ENCODE data around the gene EIPR1. TPM values are rescaled to one million over a fixed set of nuclear protein-coding genes. Genes with fewer than 3 reads are reported as not detected.
"Not testable (repeated sequence)": the region's sequence is repeated elsewhere in the genome, so short reads cannot be mapped to it uniquely, and the experiment has no call there.

Gene EIPR1
- total RNA-seq, 1 donor from 2014 or later, result 27.9 TPM

DNA sequence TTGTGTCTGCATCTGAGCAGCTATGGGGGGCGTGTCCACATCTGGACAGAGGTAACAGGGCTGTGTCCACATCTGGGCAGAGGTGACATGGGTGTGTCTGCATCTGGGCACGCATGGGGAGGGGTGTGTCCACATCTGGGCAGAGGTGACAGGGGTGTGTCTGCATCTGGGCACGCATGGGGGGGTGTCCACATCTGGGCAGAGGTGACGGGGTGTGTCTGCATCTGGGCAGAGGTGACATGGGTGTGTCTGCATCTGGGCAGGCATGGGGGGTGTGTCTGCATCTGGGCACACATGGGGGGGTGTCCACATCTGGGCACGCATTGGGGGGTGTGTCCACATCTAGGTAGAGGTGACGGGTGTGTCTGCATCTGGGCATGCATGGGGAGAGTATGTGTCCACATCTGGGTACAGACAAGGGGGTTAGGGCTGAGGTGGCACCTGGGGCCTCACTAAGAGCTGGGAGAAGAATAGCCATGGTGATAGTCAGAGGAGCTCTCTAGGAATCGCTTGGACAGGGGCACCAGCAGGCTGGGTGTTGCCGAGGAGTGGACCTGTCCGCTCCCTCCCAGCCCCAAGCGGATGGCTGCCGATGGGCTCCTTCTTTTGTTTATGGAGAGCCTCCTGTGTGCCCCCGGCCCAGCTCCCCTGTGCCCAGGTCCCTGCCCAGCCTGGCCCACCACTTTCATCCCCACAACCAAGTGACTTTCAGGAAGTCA lies 177.8 kb downstream of the EIPR1 start:
- no peak overlapping the region for H3K27ac Mint-ChIP-seq
- no peak for DNase-seq (ENCODE audit: low spot score in 2 of 2, unreplicated experiment in 2 of 2)
- no peak overlapping the region for H3K4me3 Mint-ChIP-seq
- H3K9me3 Mint-ChIP-seq, result no peaks in the 10 kb centered on the region
- H3K4me1 Mint-ChIP-seq, result no peaks in the 10 kb centered on the region
- no peaks in the 10 kb centered on the region for H3K27me3 Mint-ChIP-seq (ENCODE audit: low read depth)
- peaks cover 4% of the 10 kb centered on the region for H3K36me3 Mint-ChIP-seq
- TF ChIP-seq, protein P1, sequence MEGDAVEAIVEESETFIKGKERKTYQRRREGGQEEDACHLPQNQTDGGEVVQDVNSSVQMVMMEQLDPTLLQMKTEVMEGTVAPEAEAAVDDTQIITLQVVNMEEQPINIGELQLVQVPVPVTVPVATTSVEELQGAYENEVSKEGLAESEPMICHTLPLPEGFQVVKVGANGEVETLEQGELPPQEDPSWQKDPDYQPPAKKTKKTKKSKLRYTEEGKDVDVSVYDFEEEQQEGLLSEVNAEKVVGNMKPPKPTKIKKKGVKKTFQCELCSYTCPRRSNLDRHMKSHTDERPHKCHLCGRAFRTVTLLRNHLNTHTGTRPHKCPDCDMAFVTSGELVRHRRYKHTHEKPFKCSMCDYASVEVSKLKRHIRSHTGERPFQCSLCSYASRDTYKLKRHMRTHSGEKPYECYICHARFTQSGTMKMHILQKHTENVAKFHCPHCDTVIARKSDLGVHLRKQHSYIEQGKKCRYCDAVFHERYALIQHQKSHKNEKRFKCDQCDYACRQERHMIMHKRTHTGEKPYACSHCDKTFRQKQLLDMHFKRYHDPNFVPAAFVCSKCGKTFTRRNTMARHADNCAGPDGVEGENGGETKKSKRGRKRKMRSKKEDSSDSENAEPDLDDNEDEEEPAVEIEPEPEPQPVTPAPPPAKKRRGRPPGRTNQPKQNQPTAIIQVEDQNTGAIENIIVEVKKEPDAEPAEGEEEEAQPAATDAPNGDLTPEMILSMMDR (IDR thresholded peaks at IDR 0.05; ENCODE audit: unreplicated experiment), result no peak

DNA sequence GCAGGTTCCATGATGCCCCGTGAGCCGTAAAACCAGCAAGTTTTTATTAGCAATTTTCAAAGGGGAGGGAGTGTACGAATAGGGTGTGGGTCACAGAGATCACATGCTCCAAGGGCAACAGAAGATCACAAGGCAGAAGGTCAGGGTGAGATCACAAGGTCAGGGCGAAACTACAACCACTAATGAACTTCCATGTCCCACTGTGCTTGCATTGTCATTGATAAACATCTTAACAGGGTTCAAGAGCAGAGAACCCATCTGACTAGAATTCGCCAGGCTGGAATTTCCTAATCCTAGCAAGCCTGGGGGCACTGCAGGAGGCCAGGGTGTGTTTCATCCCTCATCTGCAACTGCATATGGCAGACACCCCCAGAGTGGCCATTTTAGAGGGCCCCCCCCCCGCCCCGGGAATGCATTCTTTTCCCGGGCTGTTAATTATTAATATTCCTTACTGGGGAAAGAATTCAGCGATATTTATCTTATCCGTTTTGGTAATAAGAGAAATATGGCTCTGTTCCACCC lies 178.9 kb downstream of the EIPR1 start:
- not testable (repeated sequence) for H3K4me3 Mint-ChIP-seq; H3K27me3 Mint-ChIP-seq (ENCODE audit: low read depth); DNase-seq (ENCODE audit: low spot score in 2 of 2, unreplicated experiment in 2 of 2); H3K9me3 Mint-ChIP-seq; H3K27ac Mint-ChIP-seq; H3K4me1 Mint-ChIP-seq; H3K36me3 Mint-ChIP-seq

DNA sequence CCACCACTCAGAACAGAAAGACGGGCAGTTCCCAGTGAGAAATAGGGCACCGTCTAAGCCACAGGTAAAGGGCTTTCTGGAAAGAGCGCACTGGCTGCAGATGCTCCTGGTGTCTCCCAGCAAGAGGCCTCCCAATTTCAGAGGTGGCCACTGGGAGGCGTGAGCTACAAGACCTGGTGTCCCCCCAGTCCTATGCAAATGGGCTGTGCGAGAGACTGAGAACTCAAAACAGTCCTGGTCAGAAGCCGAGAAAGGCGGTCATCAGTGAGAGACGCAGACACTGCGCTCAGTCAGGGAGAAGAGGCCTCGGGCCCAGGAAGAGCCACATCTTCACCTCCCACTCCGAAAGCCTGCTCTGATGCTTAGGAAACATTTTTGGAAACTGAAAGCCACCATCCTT lies 179.5 kb downstream of the EIPR1 start:
- no peaks in the 10 kb centered on the region for H3K27me3 Mint-ChIP-seq (ENCODE audit: low read depth)
- peaks cover 1% of the 10 kb centered on the region for H3K36me3 Mint-ChIP-seq
- TF ChIP-seq, protein P1 (IDR thresholded peaks at IDR 0.05; ENCODE audit: unreplicated experiment), result no peak
- H3K9me3 Mint-ChIP-seq, result no peaks in the 10 kb centered on the region
- H3K4me3 Mint-ChIP-seq, result no peak overlapping the region
- DNase-seq (ENCODE audit: low spot score in 2 of 2, unreplicated experiment in 2 of 2), result no peak
- no peak overlapping the region for H3K27ac Mint-ChIP-seq
- H3K4me1 Mint-ChIP-seq, result no peaks in the 10 kb centered on the region

DNA sequence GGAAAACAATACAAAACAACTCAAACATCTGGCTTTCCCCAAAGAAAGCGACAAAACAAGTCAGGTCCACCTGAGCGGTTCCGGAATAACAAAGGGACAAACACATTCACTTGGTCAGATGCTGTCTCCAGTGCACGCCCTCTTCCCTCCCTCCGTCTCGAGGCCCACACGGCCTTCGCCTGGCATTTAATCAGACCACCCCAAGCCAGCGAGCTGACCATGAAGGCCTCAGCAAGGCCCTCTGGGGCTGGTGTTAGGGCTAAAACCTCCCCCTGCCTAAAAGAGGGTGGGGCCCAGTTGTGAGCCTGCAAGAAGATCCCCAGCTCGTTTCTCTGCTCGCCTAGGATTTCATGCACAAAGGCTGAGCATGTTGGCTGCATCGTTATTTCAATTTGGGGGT lies 180.3 kb downstream of the EIPR1 start:
- no peak overlapping the region for H3K4me3 Mint-ChIP-seq
- TF ChIP-seq, protein P1 (IDR thresholded peaks at IDR 0.05; ENCODE audit: unreplicated experiment), result no peak
- no peak for DNase-seq (ENCODE audit: low spot score in 2 of 2, unreplicated experiment in 2 of 2)
- H3K9me3 Mint-ChIP-seq, result no peaks in the 10 kb centered on the region
- no peaks in the 10 kb centered on the region for H3K27me3 Mint-ChIP-seq (ENCODE audit: low read depth)
- no peaks in the 10 kb centered on the region for H3K4me1 Mint-ChIP-seq
- H3K27ac Mint-ChIP-seq, result no peak overlapping the region
- no peaks in the 10 kb centered on the region for H3K36me3 Mint-ChIP-seq

DNA sequence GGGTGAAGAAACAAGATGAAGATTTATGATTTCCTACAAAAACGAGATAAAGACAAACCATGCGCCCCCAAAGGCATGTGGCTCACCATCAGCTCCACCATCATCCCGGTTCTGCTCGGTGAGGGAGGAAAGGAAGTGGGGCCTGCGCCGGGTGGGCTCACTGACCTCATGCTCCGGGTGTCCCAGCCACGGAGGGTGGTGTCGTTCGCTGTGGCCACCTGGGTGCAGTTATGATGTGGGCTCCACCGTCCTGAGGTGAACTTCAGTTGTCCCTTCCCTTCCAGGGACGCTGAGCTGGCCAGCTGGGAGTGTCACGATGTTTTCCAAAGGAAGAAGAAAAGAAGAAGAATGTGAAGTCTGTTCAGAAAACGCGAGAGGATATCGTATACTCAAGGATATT lies 180.9 kb downstream of the EIPR1 start:
- H3K36me3 Mint-ChIP-seq, result peaks cover 2% of the 10 kb centered on the region
- H3K4me1 Mint-ChIP-seq, result no peaks in the 10 kb centered on the region
- no peak for DNase-seq (ENCODE audit: low spot score in 2 of 2, unreplicated experiment in 2 of 2)
- no peak overlapping the region for H3K4me3 Mint-ChIP-seq
- no peaks in the 10 kb centered on the region for H3K27me3 Mint-ChIP-seq (ENCODE audit: low read depth)
- H3K27ac Mint-ChIP-seq, result no peak overlapping the region
- TF ChIP-seq, protein P1 (IDR thresholded peaks at IDR 0.05; ENCODE audit: unreplicated experiment), result no peak
- no peaks in the 10 kb centered on the region for H3K9me3 Mint-ChIP-seq

DNA sequence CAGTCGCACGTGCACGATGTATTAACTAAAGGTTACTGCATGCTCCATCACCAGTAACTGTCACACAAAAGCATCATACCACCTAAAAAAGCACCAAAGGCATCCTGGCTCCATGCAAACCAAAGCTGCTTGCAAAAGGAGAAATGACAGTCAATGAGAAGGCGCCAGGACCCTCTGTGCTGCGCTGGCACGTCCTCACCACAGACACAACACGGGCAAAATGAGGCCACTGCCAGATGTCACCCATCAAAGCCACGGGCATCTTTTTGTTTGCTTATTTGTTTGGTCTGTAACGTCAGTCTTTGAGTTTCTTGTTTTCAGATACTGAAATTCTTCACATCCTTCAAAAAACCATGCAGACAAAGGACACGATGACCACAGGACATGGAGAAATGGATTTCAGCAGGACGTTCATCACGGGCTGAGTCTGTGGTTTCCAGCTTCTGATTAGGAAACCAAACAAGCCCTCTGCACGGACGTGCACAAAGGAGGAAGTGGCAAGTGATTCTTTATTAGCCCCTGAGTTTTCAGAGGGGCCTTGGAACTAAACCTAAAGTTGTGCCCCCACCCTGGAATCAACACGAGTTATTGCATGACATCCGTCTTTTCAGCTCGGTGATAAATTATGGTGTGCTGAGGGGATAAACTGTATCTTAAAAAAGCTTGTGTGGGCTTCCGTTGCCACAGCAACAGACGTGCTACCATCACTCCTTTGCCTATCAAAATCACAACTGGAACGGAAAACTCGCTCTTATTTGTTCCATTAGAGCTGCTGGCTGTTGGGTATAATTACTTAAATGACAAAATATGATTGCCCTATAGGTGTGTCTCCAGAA lies 181.8 kb downstream of the EIPR1 start:
- Mint-ChIP-seq H3K4me1 (no peaks in the 10 kb centered on the region), H3K36me3 (peaks cover 3% of the 10 kb centered on the region), H3K27me3 (ENCODE audit: low read depth) (no peaks in the 10 kb centered on the region), H3K9me3 (no peaks in the 10 kb centered on the region), H3K27ac (no peak overlapping the region), H3K4me3 (no peak overlapping the region)
- TF ChIP-seq, protein P1 (IDR thresholded peaks at IDR 0.05; ENCODE audit: unreplicated experiment), result no peak
- DNase-seq (ENCODE audit: low spot score in 2 of 2, unreplicated experiment in 2 of 2), result no peak

Data from mesothelial cell of epicardium (in vitro differentiated cells).